ENCODE results near the gene GATA5.

The GATA5 gene

DNA sequence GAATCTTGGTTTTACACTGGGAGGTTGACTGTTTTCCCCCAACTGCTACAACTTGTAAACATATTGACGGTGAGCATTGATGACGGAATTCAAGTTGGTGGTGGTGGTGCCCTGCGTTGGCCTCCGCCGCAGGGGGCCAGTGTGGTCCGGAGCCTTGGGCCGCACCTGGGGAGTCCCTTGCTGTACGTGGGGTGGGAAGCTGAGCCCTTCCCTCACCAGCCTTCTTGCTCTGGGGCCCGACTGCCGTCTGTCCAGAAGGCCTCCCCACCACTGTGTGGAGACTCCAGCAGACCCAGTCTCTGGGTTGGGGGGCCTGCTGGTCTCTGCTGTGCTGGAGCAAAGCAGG, 11.4 kb downstream of the GATA5 start:
- TF ChIP-seq TAF1 (IDR thresholded peaks at IDR 0.05; ENCODE audit: borderline replicate concordance, insufficient read depth, low read length) (no peak), FOXP2 (optimal IDR thresholded peaks at IDR 0.05; ENCODE audit: borderline replicate concordance, extremely low read depth, extremely low read length, insufficient read depth) (no peak), SIN3A (IDR thresholded peaks at IDR 0.05; ENCODE audit: borderline replicate concordance, insufficient read depth, low read length) (no peak), POLR2AphosphoS5 (IDR thresholded peaks at IDR 0.05; ENCODE audit: low read depth, low read length) (no peak)
- TF ChIP-seq, protein P1, sequence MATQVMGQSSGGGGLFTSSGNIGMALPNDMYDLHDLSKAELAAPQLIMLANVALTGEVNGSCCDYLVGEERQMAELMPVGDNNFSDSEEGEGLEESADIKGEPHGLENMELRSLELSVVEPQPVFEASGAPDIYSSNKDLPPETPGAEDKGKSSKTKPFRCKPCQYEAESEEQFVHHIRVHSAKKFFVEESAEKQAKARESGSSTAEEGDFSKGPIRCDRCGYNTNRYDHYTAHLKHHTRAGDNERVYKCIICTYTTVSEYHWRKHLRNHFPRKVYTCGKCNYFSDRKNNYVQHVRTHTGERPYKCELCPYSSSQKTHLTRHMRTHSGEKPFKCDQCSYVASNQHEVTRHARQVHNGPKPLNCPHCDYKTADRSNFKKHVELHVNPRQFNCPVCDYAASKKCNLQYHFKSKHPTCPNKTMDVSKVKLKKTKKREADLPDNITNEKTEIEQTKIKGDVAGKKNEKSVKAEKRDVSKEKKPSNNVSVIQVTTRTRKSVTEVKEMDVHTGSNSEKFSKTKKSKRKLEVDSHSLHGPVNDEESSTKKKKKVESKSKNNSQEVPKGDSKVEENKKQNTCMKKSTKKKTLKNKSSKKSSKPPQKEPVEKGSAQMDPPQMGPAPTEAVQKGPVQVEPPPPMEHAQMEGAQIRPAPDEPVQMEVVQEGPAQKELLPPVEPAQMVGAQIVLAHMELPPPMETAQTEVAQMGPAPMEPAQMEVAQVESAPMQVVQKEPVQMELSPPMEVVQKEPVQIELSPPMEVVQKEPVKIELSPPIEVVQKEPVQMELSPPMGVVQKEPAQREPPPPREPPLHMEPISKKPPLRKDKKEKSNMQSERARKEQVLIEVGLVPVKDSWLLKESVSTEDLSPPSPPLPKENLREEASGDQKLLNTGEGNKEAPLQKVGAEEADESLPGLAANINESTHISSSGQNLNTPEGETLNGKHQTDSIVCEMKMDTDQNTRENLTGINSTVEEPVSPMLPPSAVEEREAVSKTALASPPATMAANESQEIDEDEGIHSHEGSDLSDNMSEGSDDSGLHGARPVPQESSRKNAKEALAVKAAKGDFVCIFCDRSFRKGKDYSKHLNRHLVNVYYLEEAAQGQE (IDR thresholded peaks at IDR 0.05; ENCODE audit: insufficient read depth in 1 of 2, low read depth in 2 of 2, low read length in 2 of 2), result no peak

DNA sequence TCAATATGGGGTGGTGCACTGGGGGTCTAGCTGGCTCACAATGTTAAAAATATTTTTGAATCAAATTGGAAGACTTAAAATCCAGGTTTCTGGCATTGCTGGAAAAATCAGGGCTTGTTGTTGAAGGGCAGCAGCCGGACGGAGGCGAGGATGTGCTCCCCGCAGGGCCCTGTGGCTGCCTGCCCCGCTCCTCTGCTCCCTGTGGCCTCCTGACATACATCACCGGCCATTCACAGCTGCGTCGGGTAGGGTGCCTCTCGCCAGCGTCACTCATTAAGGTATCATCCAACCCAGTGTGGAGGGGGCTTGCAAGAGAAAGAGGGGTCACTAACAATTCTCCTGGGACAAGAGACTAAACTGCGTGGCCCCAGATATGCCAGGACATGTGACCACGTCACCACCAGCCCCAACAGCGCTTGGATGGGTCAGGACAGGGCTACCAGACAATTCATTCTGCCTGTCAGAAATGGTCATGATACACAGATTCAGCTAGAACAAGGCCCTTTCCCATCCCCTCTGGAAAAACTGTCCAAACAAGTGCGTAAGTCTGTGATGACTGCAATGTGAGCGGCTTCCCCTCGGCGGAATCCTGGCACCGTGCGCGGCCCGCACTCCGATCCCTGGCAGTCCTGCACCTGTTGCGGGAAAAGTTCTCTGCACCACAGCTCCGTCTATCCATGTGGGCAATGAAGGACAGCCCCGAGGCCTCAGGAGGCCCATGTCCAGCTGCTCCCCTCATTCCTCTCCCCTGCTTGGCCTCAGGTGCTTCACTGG, 12.0 kb downstream of the GATA5 start:
- TF ChIP-seq TAF1 (IDR thresholded peaks at IDR 0.05; ENCODE audit: borderline replicate concordance, insufficient read depth, low read length), result no peak

GRCh38 chr20:62462976-62463592, 12.7 kb downstream of the GATA5 start:
- TF ChIP-seq FOXP2 (optimal IDR thresholded peaks at IDR 0.05; ENCODE audit: borderline replicate concordance, extremely low read depth, extremely low read length, insufficient read depth) (no peak), POLR2AphosphoS5 (IDR thresholded peaks at IDR 0.05; ENCODE audit: low read depth, low read length) (no peak), SIN3A (IDR thresholded peaks at IDR 0.05; ENCODE audit: borderline replicate concordance, insufficient read depth, low read length) (no peak), TAF1 (IDR thresholded peaks at IDR 0.05; ENCODE audit: borderline replicate concordance, insufficient read depth, low read length) (no peak)
- TF ChIP-seq, protein P1 (IDR thresholded peaks at IDR 0.05; ENCODE audit: insufficient read depth in 1 of 2, low read depth in 2 of 2, low read length in 2 of 2), result no peak

DNA sequence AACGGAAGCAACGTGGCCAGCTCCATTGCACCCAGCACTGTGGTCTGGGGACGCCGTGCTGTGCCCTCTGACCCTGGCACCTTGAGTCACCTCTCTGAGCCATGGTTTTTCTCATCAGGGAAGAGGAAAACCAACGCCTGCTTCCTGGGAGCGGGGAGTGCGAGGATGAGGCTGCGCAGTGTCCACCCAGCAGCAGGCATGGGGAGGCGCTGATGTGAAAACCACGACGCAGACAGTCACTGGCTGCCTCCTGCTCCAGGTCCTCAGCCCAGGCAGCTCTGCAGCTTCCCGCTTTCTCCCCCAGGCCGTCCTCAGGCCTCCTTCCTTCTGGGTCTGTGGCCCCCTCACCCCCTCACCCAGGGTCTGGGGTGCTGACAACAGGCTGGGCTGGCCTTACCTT, 14.0 kb downstream of the GATA5 start:
- TF ChIP-seq POLR2AphosphoS5 (IDR thresholded peaks at IDR 0.05; ENCODE audit: low read depth, low read length) (no peak), SIN3A (IDR thresholded peaks at IDR 0.05; ENCODE audit: borderline replicate concordance, insufficient read depth, low read length) (no peak), FOXP2 (optimal IDR thresholded peaks at IDR 0.05; ENCODE audit: borderline replicate concordance, extremely low read depth, extremely low read length, insufficient read depth) (no peak), TAF1 (IDR thresholded peaks at IDR 0.05; ENCODE audit: borderline replicate concordance, insufficient read depth, low read length) (no peak)
- TF ChIP-seq, protein P1 (IDR thresholded peaks at IDR 0.05; ENCODE audit: insufficient read depth in 1 of 2, low read depth in 2 of 2, low read length in 2 of 2), result no peak

DNA sequence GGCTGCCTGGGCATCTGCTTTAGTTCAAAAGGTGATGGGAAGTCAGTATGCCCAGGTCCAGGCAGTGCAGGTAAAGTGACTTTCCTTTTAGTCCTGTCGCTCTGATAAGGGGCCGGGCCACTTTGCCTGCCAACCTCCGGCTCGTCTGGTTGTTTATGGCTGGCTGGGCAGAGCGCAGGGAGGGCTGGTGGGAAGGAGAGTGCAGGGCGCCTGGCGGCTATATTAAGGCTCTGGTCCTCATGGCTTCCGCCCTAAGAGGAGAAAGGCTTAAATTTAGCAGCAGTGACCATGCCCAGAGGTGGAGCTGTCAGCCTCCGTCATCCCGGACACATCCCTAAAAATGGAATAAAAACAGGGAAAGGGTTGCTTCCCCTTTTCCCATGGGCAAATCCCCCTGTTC, 14.6 kb downstream of the GATA5 start:
- TF ChIP-seq FOXP2 (optimal IDR thresholded peaks at IDR 0.05; ENCODE audit: borderline replicate concordance, extremely low read depth, extremely low read length, insufficient read depth), result no peak
- no peak for TF ChIP-seq SIN3A (IDR thresholded peaks at IDR 0.05; ENCODE audit: borderline replicate concordance, insufficient read depth, low read length)
- no peak for TF ChIP-seq POLR2AphosphoS5 (IDR thresholded peaks at IDR 0.05; ENCODE audit: low read depth, low read length)
- no peak for TF ChIP-seq TAF1 (IDR thresholded peaks at IDR 0.05; ENCODE audit: borderline replicate concordance, insufficient read depth, low read length)
- TF ChIP-seq, protein P1 (IDR thresholded peaks at IDR 0.05; ENCODE audit: insufficient read depth in 1 of 2, low read depth in 2 of 2, low read length in 2 of 2), result no peak
